HepG2 (cell line): ENCODE measurements around the gene DLG4. TPM values are rescaled to one million over a fixed set of nuclear protein-coding genes. Genes with fewer than 3 reads are reported as not detected.

Experiments used
- BRCA1 ChIP-seq: sonication (generic); formaldehyde crosslinking; IDR thresholded peaks from 2 replicates; pipeline ENCODE4 v1.4.0; 2020; ENCODE audit warnings: missing genetic modification reagents
- HBP1 ChIP-seq: IDR thresholded peaks from 2 replicates; pipeline ENCODE4 v1.6.1; 2016; ENCODE audit warnings: low read depth, control low read depth
- KAT7 ChIP-seq: IDR thresholded peaks from 2 replicates; pipeline ENCODE4 v1.6.1; 2018; ENCODE audit warnings: borderline replicate concordance, missing compliant biosample characterization
- MNT ChIP-seq: fragments of 450-650 bp; IDR thresholded peaks from 2 replicates; pipeline ENCODE4 v1.6.1; 2016
- RELA ChIP-seq: sonication (generic); formaldehyde crosslinking; IDR thresholded peaks from 2 replicates; pipeline ENCODE4 v1.4.0; 2020; ENCODE audit warnings: missing genetic modification reagents
- REST ChIP-seq, 2 experiments: IDR thresholded peaks; 2 replicates each; pipeline ENCODE4 v1.6.1; 2011 to 2012; ENCODE audit warnings: low read length in 2 of 2, borderline replicate concordance in 1 of 2, low read depth in 1 of 2, mild to moderate bottlenecking in 1 of 2, moderate library complexity in 1 of 2
- SP5 ChIP-seq: IDR thresholded peaks from 2 replicates; pipeline ENCODE4 v1.6.1; 2016; ENCODE audit warnings: low read depth, borderline replicate concordance
- TAF15 ChIP-seq: fragments of 200-400 bp; formaldehyde crosslinking; IDR thresholded peaks from one replicate; pipeline ENCODE4 v1.6.1; 2018; ENCODE audit warnings: mild to moderate bottlenecking, low read depth, low read length; ENCODE audit not compliant: poor library complexity, severe bottlenecking
- THAP9 ChIP-seq: sonication (generic); formaldehyde crosslinking; IDR thresholded peaks from 2 replicates; pipeline ENCODE4; 2020; ENCODE audit warnings: missing genetic modification reagents, mild to moderate bottlenecking, borderline replicate concordance
- ZNF121 ChIP-seq: sonication (generic); formaldehyde crosslinking; IDR thresholded peaks from 2 replicates; pipeline ENCODE4 v1.5.0; 2020; ENCODE audit warnings: mild to moderate bottlenecking, missing genetic modification reagents
- ZNF256 ChIP-seq: sonication (generic); formaldehyde crosslinking; conservative IDR thresholded peaks from 2 replicates; pipeline ENCODE4 v1.4.0; 2020; ENCODE audit warnings: missing genetic modification reagents
- ZNF512 ChIP-seq: sonication (generic); formaldehyde crosslinking; IDR thresholded peaks from 2 replicates; pipeline ENCODE4 v1.4.0; 2020; ENCODE audit warnings: mild to moderate bottlenecking, missing genetic modification reagents
- ZNF558 ChIP-seq: sonication (generic); formaldehyde crosslinking; IDR thresholded peaks from 2 replicates; pipeline ENCODE4 v1.9.0; 2022; ENCODE audit warnings: mild to moderate bottlenecking, missing genetic modification reagents, borderline replicate concordance
- ZNF576 ChIP-seq: sonication (generic); formaldehyde crosslinking; IDR thresholded peaks from 2 replicates; pipeline ENCODE4 v1.4.0; 2020; ENCODE audit warnings: mild to moderate bottlenecking, missing genetic modification reagents
- ZNF644 ChIP-seq: IDR thresholded peaks from 2 replicates; pipeline ENCODE4 v1.6.1; 2016; ENCODE audit warnings: low read depth
- ZSCAN21 ChIP-seq: sonication (generic); formaldehyde crosslinking; IDR thresholded peaks from 2 replicates; pipeline ENCODE4 v1.8.0; 2022; ENCODE audit warnings: mild to moderate bottlenecking, missing genetic modification reagents, moderate library complexity, borderline replicate concordance
- polyA plus RNA-seq, 8 experiments: library from polyadenylated mRNA; depleted of rRNA in 3 of 8; stranded (reverse) in 7 of 8; unstranded in 1 of 8; fragments of >200 nt; fragmentation: Illumina TruSeq in 4 of 8; extraction: Trizol in 4 of 8; gene quantifications; 2 replicates each; pipeline versions ENCODE4 v1.2.1 to v1.2.3, GENCODE V29; 2011 to 2016; ENCODE audit warnings: low read depth in 4 of 8, missing spikeins in 1 of 8, mixed read lengths in 1 of 8; ENCODE audit not compliant: insufficient read depth in 1 of 8
- total RNA-seq, 5 experiments: library from RNA; depleted of rRNA; stranded (reverse); fragments of >200 nt; fragmentation: Illumina TruSeq; extraction: Trizol; gene quantifications; 2 replicates each; pipeline ENCODE4 v1.2.3, GENCODE V29; 2016; ENCODE audit warnings: low read depth in 1 of 5

Gene DLG4
- total and polyA plus RNA-seq, 2 of the 13 experiments (the other 11 are each of a cell fraction or from before 2014, with no cell fraction given) = 0.71 to 4.3 TPM

- no peak for TF ChIP-seq ZNF256 (CRISPR knock-in tag)
- 0 out of 2 replicates have a peak, but pooled peaks have one; percentile 43 for TF ChIP-seq HBP1 (CRISPR knock-in tag)
- no peak for TF ChIP-seq ZNF121
- TF ChIP-seq ZSCAN21 (CRISPR knock-in tag) = no peak; the same call in 1 of the 2 replicates
- no peak for TF ChIP-seq TAF15
- peak in 1 of 2 experiments; percentile 55; a peak in 1 of 4 replicates for TF ChIP-seq REST (IDR thresholded peaks at IDR 0.05; ENCODE audit: borderline replicate concordance in 1 of 2, low read depth in 1 of 2, low read length in 2 of 2)
- no peak for TF ChIP-seq ZNF512 (CRISPR knock-in tag)
- no peak for TF ChIP-seq BRCA1
- TF ChIP-seq ZNF558 (CRISPR knock-in tag) = 0 out of 2 replicates have a peak, but pooled peaks have one; percentile 73
- TF ChIP-seq KAT7 = no peak
- 0 out of 2 replicates have a peak, but pooled peaks have one; percentile 21 for TF ChIP-seq RELA (CRISPR knock-in tag)
- TF ChIP-seq ZNF576 (CRISPR knock-in tag) = no peak
- no peak for TF ChIP-seq MNT
- TF ChIP-seq ZNF644 (CRISPR knock-in tag) = no peak
- TF ChIP-seq SP5 (CRISPR knock-in tag) = no peak
- TF ChIP-seq THAP9 = peak; percentile 98
Measured at GRCh38 chr17:7251661-7252175, 32.1 kb upstream of the DLG4 start, which contains the start of gene CTDNEP1 (continued).
